ENCODE results near the gene MCF2L2.

The MCF2L2 gene

GRCh38 chr3:183353421-183353820, 75.0 kb downstream of the MCF2L2 start:
- Histone ChIP-seq H3K4me1 (ENCODE audit: control insufficient read depth in 1 of 2, insufficient read depth in 2 of 2, low read length in 2 of 2) (peaks cover 0 to 11% of the 10 kb centered on the region in 2 donors), H3K27me3 (ENCODE audit: control insufficient read depth in 1 of 2, insufficient read depth in 2 of 2, low read length in 2 of 2) (no peaks in the 10 kb centered on the region), H3K27ac (ENCODE audit: low read depth, low read length) (no peak overlapping the region), H3K9me3 (ENCODE audit: control insufficient read depth in 1 of 2, low read length in 2 of 2) (no peaks in the 10 kb centered on the region), H3K4me3 (ENCODE audit: low read depth in 1 of 2, low read length in 2 of 2) (no peak overlapping the region), H3K36me3 (ENCODE audit: control insufficient read depth in 1 of 2, insufficient read depth in 2 of 2, low read length in 2 of 2) (no peaks in the 10 kb centered on the region), H3K9ac (ENCODE audit: low read depth in 1 of 2, low read length in 2 of 2) (no peak overlapping the region)

GRCh38 chr3:183350164-183350563, 78.3 kb downstream of the MCF2L2 start:
- peaks cover 0 to 11% of the 10 kb centered on the region in 2 donors for H3K4me1 ChIP-seq (ENCODE audit: control insufficient read depth in 1 of 2, insufficient read depth in 2 of 2, low read length in 2 of 2)
- H3K9ac ChIP-seq (ENCODE audit: low read depth in 1 of 2, low read length in 2 of 2), result no peak overlapping the region
- no peaks in the 10 kb centered on the region for H3K9me3 ChIP-seq (ENCODE audit: control insufficient read depth in 1 of 2, low read length in 2 of 2)
- no peaks in the 10 kb centered on the region for H3K27me3 ChIP-seq (ENCODE audit: control insufficient read depth in 1 of 2, insufficient read depth in 2 of 2, low read length in 2 of 2)
- H3K36me3 ChIP-seq (ENCODE audit: control insufficient read depth in 1 of 2, insufficient read depth in 2 of 2, low read length in 2 of 2), result no peaks in the 10 kb centered on the region
- no peak overlapping the region for H3K27ac ChIP-seq (ENCODE audit: low read depth, low read length)
- H3K4me3 ChIP-seq (ENCODE audit: low read depth in 1 of 2, low read length in 2 of 2), result no peak overlapping the region

- H3K4me3 ChIP-seq (ENCODE audit: low read depth in 1 of 2, low read length in 2 of 2), result no peak overlapping the region
- H3K9ac ChIP-seq (ENCODE audit: low read depth in 1 of 2, low read length in 2 of 2), result no peak overlapping the region
- H3K27me3 ChIP-seq (ENCODE audit: control insufficient read depth in 1 of 2, insufficient read depth in 2 of 2, low read length in 2 of 2), result no peaks in the 10 kb centered on the region
- H3K9me3 ChIP-seq (ENCODE audit: control insufficient read depth in 1 of 2, low read length in 2 of 2), result no peaks in the 10 kb centered on the region
- peaks cover 0 to 11% of the 10 kb centered on the region in 2 donors for H3K4me1 ChIP-seq (ENCODE audit: control insufficient read depth in 1 of 2, insufficient read depth in 2 of 2, low read length in 2 of 2)
- no peak overlapping the region for H3K27ac ChIP-seq (ENCODE audit: low read depth, low read length)
- no peaks in the 10 kb centered on the region for H3K36me3 ChIP-seq (ENCODE audit: control insufficient read depth in 1 of 2, insufficient read depth in 2 of 2, low read length in 2 of 2)
Observed at GRCh38 chr3:183349421-183350157, 78.8 kb downstream of the MCF2L2 start.

- Histone ChIP-seq H3K9ac (ENCODE audit: low read depth in 1 of 2, low read length in 2 of 2) (no peak overlapping the region), H3K4me1 (ENCODE audit: control insufficient read depth in 1 of 2, insufficient read depth in 2 of 2, low read length in 2 of 2) (no peaks in the 10 kb centered on the region), H3K27ac (ENCODE audit: low read depth, low read length) (no peak overlapping the region), H3K36me3 (ENCODE audit: control insufficient read depth in 1 of 2, insufficient read depth in 2 of 2, low read length in 2 of 2) (no peaks in the 10 kb centered on the region), H3K4me3 (ENCODE audit: low read depth in 1 of 2, low read length in 2 of 2) (no peak overlapping the region), H3K27me3 (ENCODE audit: control insufficient read depth in 1 of 2, insufficient read depth in 2 of 2, low read length in 2 of 2) (no peaks in the 10 kb centered on the region), H3K9me3 (ENCODE audit: control insufficient read depth in 1 of 2, low read length in 2 of 2) (no peaks in the 10 kb centered on the region)
Observed at GRCh38 chr3:183342824-183343223, 85.6 kb downstream of the MCF2L2 start.

- H3K36me3 ChIP-seq (ENCODE audit: control insufficient read depth in 1 of 2, insufficient read depth in 2 of 2, low read length in 2 of 2), result no peaks in the 10 kb centered on the region
- H3K27ac ChIP-seq (ENCODE audit: low read depth, low read length), result no peak overlapping the region
- no peak overlapping the region for H3K9ac ChIP-seq (ENCODE audit: low read depth in 1 of 2, low read length in 2 of 2)
Observed at GRCh38 chr3:183341545-183342288, 86.7 kb downstream of the MCF2L2 start.

GRCh38 chr3:183340222-183340621, 88.2 kb downstream of the MCF2L2 start:
- Histone ChIP-seq H3K4me1 (ENCODE audit: control insufficient read depth in 1 of 2, insufficient read depth in 2 of 2, low read length in 2 of 2) (no peaks in the 10 kb centered on the region), H3K9me3 (ENCODE audit: control insufficient read depth in 1 of 2, low read length in 2 of 2) (no peaks in the 10 kb centered on the region), H3K27me3 (ENCODE audit: control insufficient read depth in 1 of 2, insufficient read depth in 2 of 2, low read length in 2 of 2) (no peaks in the 10 kb centered on the region), H3K4me3 (ENCODE audit: low read depth in 1 of 2, low read length in 2 of 2) (no peak overlapping the region), H3K9ac (ENCODE audit: low read depth in 1 of 2, low read length in 2 of 2) (no peak overlapping the region), H3K36me3 (ENCODE audit: control insufficient read depth in 1 of 2, insufficient read depth in 2 of 2, low read length in 2 of 2) (no peaks in the 10 kb centered on the region), H3K27ac (ENCODE audit: low read depth, low read length) (no peak overlapping the region)

More at GRCh38 chr3:183341545-183342288, 86.7 kb downstream of the MCF2L2 start:
- H3K4me1 ChIP-seq (ENCODE audit: control insufficient read depth in 1 of 2, insufficient read depth in 2 of 2, low read length in 2 of 2), result no peaks in the 10 kb centered on the region
- H3K27me3 ChIP-seq (ENCODE audit: control insufficient read depth in 1 of 2, insufficient read depth in 2 of 2, low read length in 2 of 2), result no peaks in the 10 kb centered on the region
- no peak overlapping the region for H3K4me3 ChIP-seq (ENCODE audit: low read depth in 1 of 2, low read length in 2 of 2)
- H3K9me3 ChIP-seq (ENCODE audit: control insufficient read depth in 1 of 2, low read length in 2 of 2), result no peaks in the 10 kb centered on the region

GRCh38 chr3:183339461-183340086, 88.8 kb downstream of the MCF2L2 start:
- no peaks in the 10 kb centered on the region for H3K4me1 ChIP-seq (ENCODE audit: control insufficient read depth in 1 of 2, insufficient read depth in 2 of 2, low read length in 2 of 2)
- no peaks in the 10 kb centered on the region for H3K9me3 ChIP-seq (ENCODE audit: control insufficient read depth in 1 of 2, low read length in 2 of 2)
- H3K4me3 ChIP-seq (ENCODE audit: low read depth in 1 of 2, low read length in 2 of 2), result no peak overlapping the region
- no peaks in the 10 kb centered on the region for H3K36me3 ChIP-seq (ENCODE audit: control insufficient read depth in 1 of 2, insufficient read depth in 2 of 2, low read length in 2 of 2)
- no peak overlapping the region for H3K9ac ChIP-seq (ENCODE audit: low read depth in 1 of 2, low read length in 2 of 2)
- H3K27ac ChIP-seq (ENCODE audit: low read depth, low read length), result no peak overlapping the region
- H3K27me3 ChIP-seq (ENCODE audit: control insufficient read depth in 1 of 2, insufficient read depth in 2 of 2, low read length in 2 of 2), result no peaks in the 10 kb centered on the region

GRCh38 chr3:183338520-183338919, 89.9 kb downstream of the MCF2L2 start:
- Histone ChIP-seq H3K4me1 (ENCODE audit: control insufficient read depth in 1 of 2, insufficient read depth in 2 of 2, low read length in 2 of 2) (no peaks in the 10 kb centered on the region), H3K27ac (ENCODE audit: low read depth, low read length) (no peak overlapping the region), H3K27me3 (ENCODE audit: control insufficient read depth in 1 of 2, insufficient read depth in 2 of 2, low read length in 2 of 2) (no peaks in the 10 kb centered on the region), H3K36me3 (ENCODE audit: control insufficient read depth in 1 of 2, insufficient read depth in 2 of 2, low read length in 2 of 2) (no peaks in the 10 kb centered on the region), H3K4me3 (ENCODE audit: low read depth in 1 of 2, low read length in 2 of 2) (no peak overlapping the region), H3K9me3 (ENCODE audit: control insufficient read depth in 1 of 2, low read length in 2 of 2) (no peaks in the 10 kb centered on the region), H3K9ac (ENCODE audit: low read depth in 1 of 2, low read length in 2 of 2) (no peak overlapping the region)

- Histone ChIP-seq H3K9ac (ENCODE audit: low read depth in 1 of 2, low read length in 2 of 2) (no peak overlapping the region), H3K4me1 (ENCODE audit: control insufficient read depth in 1 of 2, insufficient read depth in 2 of 2, low read length in 2 of 2) (no peaks in the 10 kb centered on the region), H3K27me3 (ENCODE audit: control insufficient read depth in 1 of 2, insufficient read depth in 2 of 2, low read length in 2 of 2) (no peaks in the 10 kb centered on the region), H3K36me3 (ENCODE audit: control insufficient read depth in 1 of 2, insufficient read depth in 2 of 2, low read length in 2 of 2) (no peaks in the 10 kb centered on the region), H3K9me3 (ENCODE audit: control insufficient read depth in 1 of 2, low read length in 2 of 2) (no peaks in the 10 kb centered on the region), H3K4me3 (ENCODE audit: low read depth in 1 of 2, low read length in 2 of 2) (no peak overlapping the region), H3K27ac (ENCODE audit: low read depth, low read length) (no peak overlapping the region)
Observed at GRCh38 chr3:183332487-183332886, 95.9 kb downstream of the MCF2L2 start.

- Histone ChIP-seq H3K36me3 (ENCODE audit: control insufficient read depth in 1 of 2, insufficient read depth in 2 of 2, low read length in 2 of 2) (no peaks in the 10 kb centered on the region), H3K9me3 (ENCODE audit: control insufficient read depth in 1 of 2, low read length in 2 of 2) (no peaks in the 10 kb centered on the region), H3K27me3 (ENCODE audit: control insufficient read depth in 1 of 2, insufficient read depth in 2 of 2, low read length in 2 of 2) (no peaks in the 10 kb centered on the region), H3K4me3 (ENCODE audit: low read depth in 1 of 2, low read length in 2 of 2) (no peak overlapping the region), H3K4me1 (ENCODE audit: control insufficient read depth in 1 of 2, insufficient read depth in 2 of 2, low read length in 2 of 2) (no peaks in the 10 kb centered on the region), H3K27ac (ENCODE audit: low read depth, low read length) (no peak overlapping the region), H3K9ac (ENCODE audit: low read depth in 1 of 2, low read length in 2 of 2) (no peak overlapping the region)
Observed at GRCh38 chr3:183331498-183331897, 96.9 kb downstream of the MCF2L2 start.
